Measurements from ENCODE around the gene RABGGTA.
"Not testable (repeated sequence)": the region's sequence is repeated elsewhere in the genome, so short reads cannot be mapped to it uniquely, and the experiment has no call there.

The RABGGTA gene

DNA sequence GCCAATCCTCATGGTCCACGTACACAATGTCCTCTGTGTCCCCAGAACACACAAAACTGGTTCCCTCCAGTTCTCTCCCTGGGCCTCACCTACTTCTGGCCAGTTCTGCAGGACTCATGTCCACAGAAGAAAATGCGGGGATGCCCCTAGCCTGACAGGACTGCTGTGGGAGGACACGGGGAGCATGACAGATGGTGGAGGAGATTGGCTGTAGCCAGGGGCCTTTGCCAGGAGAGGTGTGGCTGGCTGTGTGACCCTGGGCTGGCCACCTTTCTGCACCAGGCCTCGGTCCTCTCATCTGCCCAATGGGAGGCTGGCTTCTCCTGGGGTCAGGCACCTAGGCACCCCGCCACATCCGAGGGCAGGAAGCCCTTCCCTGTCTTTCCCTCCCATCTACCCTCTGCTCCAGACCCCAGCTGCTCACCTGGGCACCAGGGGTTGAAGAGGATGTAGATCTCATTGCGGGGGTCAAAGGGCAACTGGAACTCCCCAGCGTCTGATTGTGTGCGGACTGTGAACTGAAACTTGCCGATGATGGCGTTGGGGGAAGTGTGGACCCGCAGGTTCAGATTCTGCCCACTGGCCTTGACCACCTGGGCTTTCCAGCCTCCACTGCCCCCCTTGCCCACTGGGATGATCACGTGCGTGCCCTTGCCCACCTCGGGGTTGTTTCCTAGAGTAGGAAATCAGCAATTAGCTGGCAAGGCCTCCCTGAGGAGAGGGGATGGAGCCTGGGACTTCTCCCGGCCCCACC, 11.2 kb downstream of the RABGGTA start:
- DNase-seq: no peak

GRCh38 chr14:24259282-24260025, 11.9 kb downstream of the RABGGTA start:
- DNase-seq: no peak

DNA sequence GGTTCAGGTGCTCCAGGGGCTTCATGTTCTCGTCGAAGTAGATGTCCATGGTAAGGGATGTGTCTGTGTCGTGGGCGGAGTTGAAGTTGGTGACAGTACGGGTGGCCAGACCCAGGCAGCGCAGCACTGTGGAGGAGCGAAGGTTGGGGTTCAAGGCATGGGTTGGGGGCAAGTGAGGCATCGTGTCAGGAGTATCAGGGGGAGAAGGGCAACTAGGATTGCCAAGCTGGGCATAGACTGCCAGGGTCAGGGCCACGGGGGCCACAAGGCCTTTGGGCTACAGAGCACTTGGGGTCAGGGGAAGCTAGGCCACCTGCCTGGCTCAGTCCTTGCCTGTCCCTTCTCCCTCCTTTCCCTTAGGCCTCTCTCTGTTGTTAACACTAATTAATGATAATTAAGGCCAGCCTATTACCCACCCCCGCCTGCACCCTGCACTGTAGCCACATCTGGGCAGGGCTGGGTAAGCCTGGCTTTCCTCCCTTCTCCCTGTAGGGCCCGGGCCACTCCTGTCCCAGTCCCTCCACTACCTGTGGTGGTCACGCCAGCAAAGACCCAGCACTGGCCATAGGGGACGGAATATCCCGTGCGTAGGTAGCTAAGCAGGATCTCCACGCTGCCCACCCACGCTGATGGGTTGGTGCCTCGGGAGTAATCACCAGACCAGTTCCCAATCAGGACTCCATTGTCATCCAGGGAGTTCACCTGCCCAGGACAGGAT, 12.7 kb downstream of the RABGGTA start:
- DNase-seq: no peak

GRCh38 chr14:24258119-24258518, 13.3 kb downstream of the RABGGTA start:
- DNase-seq: no peak

GRCh38 chr14:24256960-24257359, 14.4 kb downstream of the RABGGTA start:
- no peak for DNase-seq

DNA sequence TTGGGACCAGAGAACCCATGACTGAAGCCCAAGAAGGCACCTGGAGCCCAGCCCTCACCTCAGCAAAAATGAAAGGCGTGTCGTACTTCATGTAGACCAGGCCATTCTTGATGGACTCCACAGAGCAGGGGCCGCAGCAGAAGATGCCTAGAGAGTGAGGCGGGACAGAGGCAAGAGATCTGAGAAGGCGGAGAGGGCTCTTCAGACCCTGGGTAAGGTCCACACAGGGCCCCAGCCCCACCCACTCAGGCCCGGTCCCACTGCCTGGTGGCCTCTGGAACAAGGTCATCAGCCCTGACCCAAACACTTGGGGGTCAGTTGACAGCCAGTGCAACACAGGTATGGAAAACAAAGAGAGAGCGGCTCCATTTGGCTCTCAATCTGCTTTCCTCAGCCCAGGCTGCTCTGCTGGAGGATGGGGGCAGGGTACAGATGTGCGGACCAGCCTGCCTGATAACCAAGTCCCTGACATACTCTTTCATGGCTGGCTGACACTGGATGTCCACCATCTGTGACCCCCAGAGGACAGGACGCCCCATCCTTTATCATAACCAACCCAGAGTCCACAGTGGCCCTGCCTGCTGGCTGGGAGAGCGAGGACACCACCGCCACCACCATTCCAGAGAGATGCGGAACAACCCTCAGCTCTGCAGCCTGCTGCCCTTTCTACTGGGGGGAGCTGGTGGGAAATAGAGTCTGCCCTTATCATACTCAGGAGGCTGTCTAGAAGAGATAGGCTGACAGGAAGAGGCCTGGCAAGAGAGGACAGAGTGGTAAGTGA, 15.3 kb downstream of the RABGGTA start:
- DNase-seq: no peak

DNA sequence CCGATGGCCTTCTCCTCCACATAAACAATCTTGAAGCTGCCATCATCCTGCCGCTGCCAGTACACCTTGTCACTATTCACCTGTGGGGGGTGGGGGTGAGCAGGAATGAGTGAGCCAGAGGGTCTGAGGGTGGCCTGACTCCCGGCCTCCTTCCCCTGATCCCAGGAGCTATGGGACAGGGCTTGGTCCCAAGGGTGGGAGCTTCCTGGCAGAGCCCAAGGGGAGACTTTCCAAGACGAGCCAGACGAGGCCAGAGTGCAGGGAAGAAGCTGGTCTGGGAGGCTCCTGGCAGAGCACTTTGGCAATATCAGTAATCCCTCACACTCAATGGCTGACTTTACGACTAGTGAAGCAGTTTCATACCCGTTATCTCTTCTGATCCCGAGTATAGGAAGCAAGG, 16.0 kb downstream of the RABGGTA start:
- no peak for DNase-seq

- no peak for DNase-seq
Measured at GRCh38 chr14:24254630-24255392, 16.6 kb downstream of the RABGGTA start.

DNA sequence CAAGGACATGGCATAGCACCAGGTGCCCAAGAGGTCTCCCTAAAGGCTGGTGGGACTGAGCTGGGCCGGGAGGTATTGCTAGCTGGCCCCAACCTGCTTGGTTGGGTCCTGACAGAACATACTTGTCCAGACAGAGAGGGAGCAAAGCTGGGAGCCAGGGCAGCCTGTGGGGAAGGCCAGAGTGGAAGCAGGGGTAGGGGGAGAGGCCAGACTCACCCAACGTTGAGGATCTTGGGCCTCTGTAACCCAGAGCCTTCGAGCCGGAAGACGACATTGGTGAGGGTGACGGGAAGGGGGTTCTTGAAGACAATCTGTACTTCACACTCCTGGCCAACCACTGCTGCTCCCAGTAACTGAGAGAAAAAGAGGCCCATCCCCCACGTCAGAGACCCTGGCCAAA, 17.5 kb downstream of the RABGGTA start:
- DNase-seq: no peak

GRCh38 chr14:24252289-24253124, 18.9 kb downstream of the RABGGTA start:
- DNase-seq: no peak

GRCh38 chr14:24251880-24252288, 19.5 kb downstream of the RABGGTA start:
- DNase-seq: no peak

GRCh38 chr14:24250354-24250753, 21.0 kb downstream of the RABGGTA start:
- no peak for DNase-seq

- no peak for DNase-seq
Measured at GRCh38 chr14:24249230-24250021, 22.0 kb downstream of the RABGGTA start.

GRCh38 chr14:24247422-24247821, 24.0 kb downstream of the RABGGTA start:
- DNase-seq: no peak

- DNase-seq: no peak
Measured at GRCh38 chr14:24246765-24247212, 24.6 kb downstream of the RABGGTA start.

- DNase-seq: not testable (repeated sequence)
Measured at GRCh38 chr14:24245350-24245749, 26.0 kb downstream of the RABGGTA start.

GRCh38 chr14:24243336-24243836, 28.0 kb downstream of the RABGGTA start:
- no peak for DNase-seq

- peak; percentile 90 to 92 for DNase-seq
Measured at GRCh38 chr14:24241829-24242443, 29.5 kb downstream of the RABGGTA start.

- DNase-seq: no peak
Measured at GRCh38 chr14:24240110-24240918, 31.1 kb downstream of the RABGGTA start.
